H1 (cell line): ENCODE measurements around the gene PSME3. TPM values are rescaled to one million over a fixed set of nuclear protein-coding genes. Genes with fewer than 3 reads are reported as not detected.

ENCODE experiments used
- NANOG ChIP-seq: IDR thresholded peaks from 2 replicates; pipeline ENCODE4 v1.6.1; 2011; ENCODE audit warnings: low read length, low read depth, mild to moderate bottlenecking, inconsistent platforms; ENCODE audit not compliant: insufficient read depth, poor library complexity, severe bottlenecking
- SAP30 ChIP-seq: fragments of 300-600 bp; sonication (generic); IDR thresholded peaks from 2 replicates; pipeline ENCODE4 v1.7.1; 2012; ENCODE audit warnings: low read length, moderate library complexity, mild to moderate bottlenecking, inconsistent platforms; ENCODE audit not compliant: insufficient read depth, insufficient replicate concordance
- SP4 ChIP-seq: IDR thresholded peaks from 2 replicates; pipeline ENCODE4 v1.6.1; 2012; ENCODE audit warnings: low read length, inconsistent platforms
- TBP ChIP-seq: IDR thresholded peaks from 2 replicates; pipeline ENCODE4 v1.6.1; 2011; ENCODE audit warnings: low read depth, low read length, improper control_type of control experiment
- polyA plus RNA-seq, 7 experiments: library from polyadenylated mRNA; depleted of rRNA in 3 of 7; stranded (reverse) in 5 of 7; unstranded in 2 of 7; fragments of >200 nt in 5 of 7; fragments of 200-250 nt in 2 of 7; gene quantifications; 1 replicate in 5 of 7; 2 replicates in 1 of 7; 4 replicates in 1 of 7; pipeline versions ENCODE4 v1.2.1 to v1.2.3, GENCODE V29; 2011 to 2013; ENCODE audit warnings: missing spikeins in 2 of 7, mixed read lengths in 2 of 7
- total RNA-seq: library from RNA; stranded (reverse); fragmentation: NEBNext Ultra II Directional; extraction: Animal tissue kit (Norgen Biotek cat#: 25700); gene quantifications from 2 replicates; pipeline ENCODE4 v1.2.1, GENCODE V29; 2021

PSME3 gene
- total and polyA plus RNA-seq, 2 of the 8 experiments (the other 6 are each of a cell fraction or from before 2014, with no cell fraction given): 149 to 224 TPM

DNA sequence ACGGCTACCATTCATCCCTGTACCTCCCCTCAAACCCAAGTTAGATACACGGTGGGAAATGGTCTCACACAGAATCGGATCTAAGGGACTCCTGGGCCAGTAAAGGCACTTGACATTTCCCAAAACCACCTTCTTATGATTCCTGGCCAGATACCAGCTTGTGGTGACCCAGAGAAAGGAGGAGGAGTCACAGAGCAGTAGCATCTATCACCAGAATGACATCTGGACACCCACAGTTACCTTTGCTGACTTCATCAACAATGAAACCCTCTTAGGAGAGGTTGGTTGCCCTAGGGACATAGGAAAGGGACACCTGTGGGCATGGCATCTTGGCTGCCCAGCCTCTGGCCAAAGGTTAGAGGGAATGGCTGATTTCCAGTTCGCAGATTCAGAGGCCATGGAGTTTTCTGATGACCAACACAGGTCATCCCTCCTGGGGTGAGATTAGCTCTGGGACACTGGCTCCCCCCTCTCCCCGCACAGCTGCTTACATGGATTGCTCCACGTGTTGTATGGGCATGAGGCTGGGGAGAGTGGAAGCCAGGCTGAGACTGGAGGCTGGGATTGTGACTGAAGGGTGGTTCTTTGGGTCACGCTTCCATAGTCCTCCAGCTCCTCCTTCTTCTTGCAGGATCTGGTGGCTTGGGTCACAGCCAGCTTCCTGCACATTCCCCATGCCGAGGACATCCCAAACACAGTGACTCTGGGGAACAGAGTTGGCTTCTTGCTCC lies 16.4 kb downstream of the PSME3 start (continued):
- no peak for TF ChIP-seq SAP30
- TF ChIP-seq NANOG: no peak
- no peak for TF ChIP-seq TBP
- TF ChIP-seq SP4: no peak
